Testis (tissue), 2 donors: ENCODE measurements around the gene ATXN7L3.

Experiments
- POLR2A ChIP-seq: fragments of 450-650 bp; IDR thresholded peaks from one replicate; pipeline ENCODE4 v1.6.1; 2017; ENCODE audit warnings: antibody characterized with exemption, mild to moderate bottlenecking, moderate library complexity
- TF ChIP-seq, protein P1 (sequence below), 3 experiments: fragments of 450-650 bp in 2 of 3; fragments of 200-600 bp in 1 of 3; sonication (generic) in 1 of 3; IDR thresholded peaks; one replicate each; pipeline ENCODE4 v1.5.1; 2016 to 2019; ENCODE audit warnings: antibody characterized with exemption in 3 of 3, mild to moderate bottlenecking in 2 of 3, moderate library complexity in 1 of 3

- TF ChIP-seq, protein P1, sequence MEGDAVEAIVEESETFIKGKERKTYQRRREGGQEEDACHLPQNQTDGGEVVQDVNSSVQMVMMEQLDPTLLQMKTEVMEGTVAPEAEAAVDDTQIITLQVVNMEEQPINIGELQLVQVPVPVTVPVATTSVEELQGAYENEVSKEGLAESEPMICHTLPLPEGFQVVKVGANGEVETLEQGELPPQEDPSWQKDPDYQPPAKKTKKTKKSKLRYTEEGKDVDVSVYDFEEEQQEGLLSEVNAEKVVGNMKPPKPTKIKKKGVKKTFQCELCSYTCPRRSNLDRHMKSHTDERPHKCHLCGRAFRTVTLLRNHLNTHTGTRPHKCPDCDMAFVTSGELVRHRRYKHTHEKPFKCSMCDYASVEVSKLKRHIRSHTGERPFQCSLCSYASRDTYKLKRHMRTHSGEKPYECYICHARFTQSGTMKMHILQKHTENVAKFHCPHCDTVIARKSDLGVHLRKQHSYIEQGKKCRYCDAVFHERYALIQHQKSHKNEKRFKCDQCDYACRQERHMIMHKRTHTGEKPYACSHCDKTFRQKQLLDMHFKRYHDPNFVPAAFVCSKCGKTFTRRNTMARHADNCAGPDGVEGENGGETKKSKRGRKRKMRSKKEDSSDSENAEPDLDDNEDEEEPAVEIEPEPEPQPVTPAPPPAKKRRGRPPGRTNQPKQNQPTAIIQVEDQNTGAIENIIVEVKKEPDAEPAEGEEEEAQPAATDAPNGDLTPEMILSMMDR (IDR thresholded peaks at IDR 0.05): no peak
- no peak for TF ChIP-seq POLR2A
Observed at GRCh38 chr17:44230140-44230539, 30.5 kb upstream of the ATXN7L3 start.
